Parathyroid adenoma (tissue), 2 donors: ENCODE measurements around the gene KIFC3.
"Not testable (repeated sequence)": the region's sequence is repeated elsewhere in the genome, so short reads cannot be mapped to it uniquely, and the experiment has no call there.

Experiments
- H2AFZ ChIP-seq: fragments of 300-600 bp; sonication (generic); one replicate; pipeline ENCODE4 v1.7.0; 2017; ENCODE audit warnings: antibody characterized with exemption, mild to moderate bottlenecking
- H3K27ac ChIP-seq: fragments of 300-600 bp; sonication (generic); one replicate; pipeline ENCODE4 v1.7.0; 2017
- H3K27me3 ChIP-seq: fragments of 300-600 bp; sonication (generic); one replicate; pipeline ENCODE4 v1.7.0; 2017; ENCODE audit warnings: low read length; ENCODE audit not compliant: control insufficient read depth, insufficient read depth
- H3K36me3 ChIP-seq: fragments of 300-600 bp; sonication (generic); one replicate; pipeline ENCODE4 v1.7.0; 2017; ENCODE audit warnings: low read length; ENCODE audit not compliant: control insufficient read depth, insufficient read depth
- H3K4me1 ChIP-seq: fragments of 300-600 bp; sonication (generic); one replicate; pipeline ENCODE4 v1.7.0; 2017; ENCODE audit warnings: control low read depth
- H3K4me2 ChIP-seq: fragments of 300-600 bp; sonication (generic); one replicate; pipeline ENCODE4 v1.7.0; 2017; ENCODE audit warnings: low read length
- H3K4me3 ChIP-seq: fragments of 300-600 bp; sonication (generic); one replicate; pipeline ENCODE4 v1.7.0; 2017; ENCODE audit warnings: low read depth, low read length
- H3K79me2 ChIP-seq: fragments of 300-600 bp; sonication (generic); one replicate; pipeline ENCODE4 v1.7.0; 2017; ENCODE audit warnings: control low read depth
- H3K9ac ChIP-seq: fragments of 300-600 bp; sonication (generic); one replicate; pipeline ENCODE4 v1.7.0; 2017; ENCODE audit warnings: mild to moderate bottlenecking
- H3K9me3 ChIP-seq: fragments of 300-600 bp; sonication (generic); one replicate; pipeline ENCODE4 v1.7.0; 2017; ENCODE audit warnings: low read length; ENCODE audit not compliant: control insufficient read depth
- CTCF ChIP-seq: fragments of 300-600 bp; sonication (generic); IDR thresholded peaks from one replicate; pipeline ENCODE4 v1.7.0; 2017; ENCODE audit warnings: antibody characterized with exemption, mild to moderate bottlenecking
- donor health status: primary hyperparathyroidism.

Gene KIFC3

GRCh38 chr16:57732714-57733113 is 69.6 kb downstream of the KIFC3 start:
- Histone ChIP-seq H3K9ac (no peak overlapping the region), H3K79me2 (peaks cover 4% of the 10 kb centered on the region), H3K4me1 (peaks cover 5% of the 10 kb centered on the region), H3K27ac (no peak overlapping the region), H3K9me3 (no peaks in the 10 kb centered on the region), H3K36me3 (no peaks in the 10 kb centered on the region), H2AFZ (no peak overlapping the region), H3K27me3 (no peaks in the 10 kb centered on the region), H3K4me2 (no peak overlapping the region), H3K4me3 (no peak overlapping the region)
- TF ChIP-seq CTCF, result no peak

- Histone ChIP-seq H3K36me3 (no peaks in the 10 kb centered on the region), H2AFZ (no peak overlapping the region), H3K27me3 (no peaks in the 10 kb centered on the region), H3K9ac (no peak overlapping the region), H3K4me3 (no peak overlapping the region), H3K4me2 (no peak overlapping the region), H3K9me3 (no peaks in the 10 kb centered on the region), H3K79me2 (no peaks in the 10 kb centered on the region), H3K27ac (no peak overlapping the region), H3K4me1 (peaks cover 5% of the 10 kb centered on the region)
- TF ChIP-seq CTCF, result no peak
Measured at GRCh38 chr16:57732037-57732436, 70.3 kb downstream of the KIFC3 start.

GRCh38 chr16:57730771-57731730 is 71.2 kb downstream of the KIFC3 start:
- Histone ChIP-seq H3K9me3 (no peaks in the 10 kb centered on the region), H3K9ac (no peak overlapping the region), H3K36me3 (no peaks in the 10 kb centered on the region), H3K4me2 (no peak overlapping the region), H3K27me3 (no peaks in the 10 kb centered on the region), H3K4me1 (no peaks in the 10 kb centered on the region), H3K27ac (no peak overlapping the region), H3K4me3 (no peak overlapping the region), H2AFZ (no peak overlapping the region), H3K79me2 (no peaks in the 10 kb centered on the region)
- no peak for TF ChIP-seq CTCF

- not testable (repeated sequence) for H3K4me3 ChIP-seq, H3K27me3 ChIP-seq, H3K9ac ChIP-seq, H3K4me2 ChIP-seq, H3K9me3 ChIP-seq, H2AFZ ChIP-seq, H3K4me1 ChIP-seq, H3K27ac ChIP-seq, H3K36me3 ChIP-seq, H3K79me2 ChIP-seq
Measured at GRCh38 chr16:57729852-57730251, 72.4 kb downstream of the KIFC3 start.

- H3K9ac ChIP-seq, result no peak overlapping the region
- no peak for TF ChIP-seq CTCF
- no peaks in the 10 kb centered on the region for H3K79me2 ChIP-seq
- no peak overlapping the region for H3K27ac ChIP-seq
- no peak overlapping the region for H3K4me2 ChIP-seq
- H3K4me3 ChIP-seq, result no peak overlapping the region
- H3K36me3 ChIP-seq, result no peaks in the 10 kb centered on the region
- no peak overlapping the region for H2AFZ ChIP-seq
- H3K9me3 ChIP-seq, result no peaks in the 10 kb centered on the region
- H3K27me3 ChIP-seq, result no peaks in the 10 kb centered on the region
- no peaks in the 10 kb centered on the region for H3K4me1 ChIP-seq
Measured at GRCh38 chr16:57729182-57729484, 73.2 kb downstream of the KIFC3 start.
